HG02763 (cell line): ENCODE measurements around the gene TTF2.
"Not testable (repeated sequence)": the region's sequence is repeated elsewhere in the genome, so short reads cannot be mapped to it uniquely, and the experiment has no call there.

Experiments used
- ATAC-seq: cut with Tn5 transposase; IDR thresholded peaks from one replicate; pipeline ENCODE4 v1.9.1; 2021; ENCODE audit warnings: mild to moderate bottlenecking, moderate library complexity; ENCODE audit not compliant: unreplicated experiment

Gene TTF2

DNA sequence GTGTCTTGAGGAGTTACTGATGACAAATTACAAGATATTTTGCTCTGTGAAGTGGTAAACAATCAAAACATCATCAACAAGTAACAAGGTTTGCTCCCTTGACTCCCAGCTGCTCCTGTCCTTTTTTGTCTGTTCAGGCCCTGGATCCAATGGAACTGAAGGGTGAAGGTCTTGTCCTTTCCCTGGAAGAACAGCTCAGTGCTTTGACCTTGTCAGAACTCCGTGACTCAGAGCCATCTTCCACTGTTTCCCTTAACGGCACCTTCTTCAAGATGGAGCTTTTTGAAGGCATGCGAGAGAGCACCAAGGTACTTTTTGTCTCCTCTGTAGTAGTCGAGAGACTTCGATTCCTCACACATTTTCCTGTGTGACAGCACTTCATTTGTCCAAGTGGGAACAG is 32.5 kb downstream of the TTF2 start:
- ATAC-seq: no peak

DNA sequence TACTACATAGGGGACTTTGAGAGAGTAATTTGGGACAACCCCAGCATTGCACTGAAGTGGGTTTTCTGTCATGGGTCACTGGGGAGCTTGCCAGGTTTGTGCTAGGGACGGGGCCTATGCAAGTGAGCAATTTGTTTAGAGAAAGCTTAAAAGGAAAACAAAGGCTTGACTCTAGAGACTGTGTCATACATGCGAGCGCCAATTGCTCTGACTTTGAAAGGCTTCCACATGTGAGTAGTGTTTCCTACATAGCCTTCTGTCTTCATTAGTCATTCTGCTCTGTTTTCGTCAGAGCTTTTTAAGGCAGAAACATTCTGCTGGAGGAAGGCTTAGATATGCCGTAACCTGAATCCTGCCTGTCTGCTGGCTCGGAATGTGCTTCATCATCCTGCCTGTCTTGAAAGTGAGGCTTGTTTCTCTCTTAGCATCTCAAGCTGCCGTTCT is 33.0 kb downstream of the TTF2 start:
- ATAC-seq: no peak

DNA sequence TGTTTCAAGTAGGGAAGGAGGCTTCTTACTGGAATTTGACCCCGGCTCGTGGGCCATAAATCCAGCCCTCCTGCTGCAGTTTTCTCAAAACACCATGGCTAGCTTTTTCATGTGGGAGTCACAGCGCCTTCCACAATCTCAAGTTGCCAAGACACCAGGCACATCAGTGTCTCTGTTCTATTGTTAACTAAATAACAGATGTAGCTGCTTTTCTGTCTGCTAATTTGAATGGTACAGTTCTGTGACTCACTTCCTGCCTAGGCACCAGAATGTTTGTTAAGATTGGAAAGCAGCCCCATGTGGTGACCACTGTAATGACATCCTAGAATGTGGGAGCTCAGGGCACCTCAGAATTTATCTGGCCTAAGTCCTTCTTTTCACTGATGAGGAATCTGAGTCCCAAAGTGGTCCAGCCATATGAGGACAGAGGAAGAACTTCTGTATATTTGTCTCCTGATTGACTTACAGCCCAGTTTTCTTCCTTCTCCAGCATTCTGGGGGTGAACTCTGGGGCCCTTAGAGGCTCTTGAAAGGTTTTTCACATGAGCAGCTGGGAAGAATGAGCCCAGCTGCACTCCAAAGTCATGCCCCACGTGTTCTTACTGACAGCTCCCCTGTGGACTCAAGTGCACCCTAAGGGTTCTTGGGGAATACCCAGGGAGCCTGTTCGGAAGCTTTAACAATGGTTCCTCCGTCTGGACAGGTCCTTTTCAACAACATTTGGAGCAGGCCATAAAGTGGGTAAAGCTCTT is 33.9 kb downstream of the TTF2 start:
- peak; percentile 48 for ATAC-seq

DNA sequence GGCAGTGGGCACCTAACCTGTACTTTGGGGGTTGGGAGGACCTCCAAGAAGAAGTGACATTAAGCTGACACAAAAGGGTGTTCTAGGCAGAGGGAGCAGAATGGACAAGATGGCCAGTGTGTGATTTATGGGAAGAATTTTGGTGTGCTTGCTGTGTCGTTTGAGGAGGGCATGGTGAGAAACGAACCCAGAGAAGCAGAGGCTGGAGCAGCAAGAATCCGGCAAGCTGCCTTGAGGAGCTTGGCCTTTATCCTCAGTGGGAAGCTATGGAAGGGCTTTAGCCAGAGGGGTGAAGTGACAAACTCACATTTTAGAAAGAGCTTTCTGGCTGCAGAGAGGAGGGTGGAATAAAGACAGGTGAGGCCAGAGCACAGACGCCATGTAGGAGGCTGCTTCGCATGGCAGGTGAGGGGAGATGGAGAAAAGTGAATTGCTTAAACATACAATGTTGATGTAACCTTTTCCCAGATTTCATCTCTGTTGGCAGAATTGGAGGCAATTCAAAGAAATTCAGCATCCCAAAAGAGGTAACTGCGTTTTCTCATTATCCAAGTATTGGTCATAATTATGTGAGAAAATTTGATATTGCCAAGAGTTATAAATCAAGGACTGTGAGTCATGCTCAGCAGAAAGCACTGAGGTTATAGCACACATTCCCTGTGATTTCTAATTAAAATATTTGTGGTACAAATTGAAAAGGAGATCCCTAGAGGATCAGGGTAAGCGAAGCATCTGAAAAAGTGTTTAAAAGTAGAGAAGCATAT is 34.9 kb downstream of the TTF2 start:
- ATAC-seq: no peak

DNA sequence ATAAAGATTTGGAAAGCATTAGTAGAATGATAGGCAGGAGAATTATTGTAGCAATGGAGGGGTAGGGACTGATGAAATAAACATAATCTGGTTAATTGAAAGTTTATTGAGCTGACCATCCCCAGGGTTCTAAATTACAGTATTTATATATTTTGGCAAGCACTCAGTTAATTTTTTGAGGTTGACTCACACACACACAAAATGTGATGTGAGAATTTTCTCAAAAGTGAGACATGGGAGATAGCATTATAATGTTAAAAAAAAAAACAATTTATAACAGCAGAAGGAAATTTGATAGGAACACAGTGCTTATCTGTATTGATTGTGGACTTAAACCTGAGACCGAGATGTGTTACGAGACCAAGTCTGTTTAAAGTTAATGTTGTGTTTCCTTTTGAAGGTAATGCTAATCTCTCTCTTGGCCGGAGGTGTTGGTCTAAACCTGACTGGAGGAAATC is 36.9 kb downstream of the TTF2 start:
- no peak for ATAC-seq

DNA sequence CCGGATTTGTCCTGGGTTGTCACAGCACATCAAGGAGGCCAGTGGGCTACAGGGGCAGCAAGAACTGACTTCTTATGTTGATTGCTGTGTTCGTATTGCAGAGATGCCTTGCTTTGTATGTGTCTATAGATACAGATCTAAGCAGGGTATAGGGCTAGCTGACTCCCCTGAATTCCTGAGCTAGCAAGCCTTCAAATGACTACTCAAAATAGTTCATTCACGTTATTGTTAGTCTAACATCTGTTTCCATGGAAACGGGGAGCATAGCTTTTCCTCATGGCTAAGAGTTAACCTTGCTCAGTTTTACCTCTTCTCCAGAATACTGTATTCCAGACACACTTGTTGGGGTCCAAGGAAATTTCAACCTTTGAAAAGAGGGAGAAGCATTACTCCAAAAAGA is 37.3 kb downstream of the TTF2 start:
- ATAC-seq: no peak

DNA sequence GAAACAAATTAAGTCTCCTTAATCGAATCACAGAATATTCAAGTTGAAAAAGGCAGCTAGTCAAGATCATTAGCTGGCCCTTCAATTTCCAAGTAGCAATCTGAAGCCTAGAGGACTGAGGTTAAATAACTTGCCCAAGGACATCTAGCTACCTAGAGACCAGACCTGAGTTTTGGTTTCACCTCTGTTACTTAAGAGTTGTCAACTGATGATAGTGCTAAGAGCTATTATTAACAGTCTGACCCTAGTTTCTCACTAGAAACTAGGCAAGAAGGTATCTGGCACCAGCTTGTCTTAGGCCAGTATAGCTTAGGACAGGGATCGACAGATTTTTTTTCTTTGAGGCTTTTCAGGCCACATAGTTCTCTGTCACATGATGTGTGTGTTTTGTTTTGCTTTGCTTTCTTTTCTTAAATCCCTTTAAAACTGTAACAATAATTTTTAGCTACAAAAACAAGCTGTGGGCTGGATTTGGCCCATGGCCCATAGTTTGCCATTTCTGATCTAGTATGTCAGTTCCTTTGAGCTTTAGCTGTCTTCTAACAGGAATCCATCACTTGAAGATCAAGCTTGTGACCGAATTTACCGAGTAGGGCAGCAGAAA is 38.3 kb downstream of the TTF2 start:
- ATAC-seq: peak; percentile 88

DNA sequence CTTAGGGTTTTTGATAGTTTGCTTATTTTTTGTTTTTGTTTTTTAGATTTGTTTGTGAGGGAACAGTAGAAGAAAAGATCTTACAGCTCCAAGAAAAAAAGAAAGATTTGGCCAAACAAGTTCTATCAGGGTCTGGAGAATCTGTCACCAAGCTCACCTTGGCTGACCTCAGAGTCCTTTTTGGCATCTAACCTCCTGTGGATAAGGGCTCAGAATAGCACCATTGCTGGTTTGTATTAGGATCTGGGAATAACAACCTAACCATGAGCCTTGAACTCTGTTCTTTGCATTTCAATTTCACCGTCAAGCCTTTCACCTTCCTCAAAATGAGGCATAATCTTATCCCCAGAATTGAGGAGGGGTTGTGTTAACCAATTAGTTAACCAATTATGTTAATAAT is 41.2 kb downstream of the TTF2 start:
- ATAC-seq: no peak

DNA sequence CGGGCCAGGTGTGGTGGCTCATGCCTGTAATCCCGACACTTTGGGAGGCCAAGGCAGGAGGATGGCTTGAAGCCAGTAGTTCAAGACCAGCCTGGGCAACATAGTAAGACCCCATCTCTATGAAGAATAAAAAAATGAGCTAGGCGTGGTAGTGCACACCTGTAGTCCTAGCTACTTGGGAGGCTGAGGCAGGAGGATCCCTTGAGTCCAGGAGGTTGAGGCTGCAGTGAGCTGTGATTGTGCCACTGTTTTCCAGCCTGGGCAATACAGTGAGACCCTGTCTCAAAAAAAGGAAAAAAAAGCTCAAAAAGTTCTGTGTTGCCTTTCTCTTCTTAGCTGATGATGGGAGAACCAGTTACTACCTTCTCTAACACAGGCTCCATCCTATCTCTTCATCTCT is 41.7 kb downstream of the TTF2 start:
- ATAC-seq: not testable (repeated sequence)

DNA sequence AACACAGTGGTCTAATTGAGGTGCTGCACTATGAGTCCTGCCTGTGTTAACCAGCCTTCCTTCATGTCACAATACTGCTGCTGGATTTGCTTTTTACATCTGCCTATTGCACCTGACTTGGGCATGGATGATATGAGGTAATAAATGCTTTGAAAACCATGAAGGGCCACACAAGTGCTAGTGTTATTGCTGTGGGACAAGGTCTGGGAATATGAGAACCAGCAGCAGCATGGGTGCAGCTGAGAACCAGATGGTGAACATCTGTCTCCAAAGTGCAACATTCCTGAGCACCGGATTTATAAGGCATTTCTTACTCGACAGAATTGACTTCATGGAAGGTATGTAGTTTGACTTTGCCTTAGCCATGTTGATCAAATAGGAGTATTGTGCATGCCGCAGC is 44.9 kb downstream of the TTF2 start:
- no peak for ATAC-seq

DNA sequence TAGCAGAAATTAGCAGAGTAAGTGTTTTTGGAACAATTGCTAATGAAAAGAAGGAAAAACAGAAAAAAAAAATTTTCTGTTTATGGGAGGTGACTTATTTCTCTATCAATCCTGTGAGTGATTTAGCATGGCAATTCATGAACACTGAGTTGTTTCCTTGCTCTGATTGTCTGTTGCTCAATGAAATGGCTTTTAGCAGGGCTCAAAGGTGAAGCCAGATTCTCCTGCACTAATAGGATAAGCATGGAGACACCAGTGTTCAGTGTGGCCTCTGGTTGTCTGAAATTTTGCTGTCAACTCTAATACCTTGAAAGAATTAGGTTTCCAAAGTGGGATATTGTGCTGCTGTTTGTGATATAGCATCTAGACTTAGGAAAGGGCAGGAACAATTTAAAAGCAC is 45.6 kb downstream of the TTF2 start:
- no peak for ATAC-seq

DNA sequence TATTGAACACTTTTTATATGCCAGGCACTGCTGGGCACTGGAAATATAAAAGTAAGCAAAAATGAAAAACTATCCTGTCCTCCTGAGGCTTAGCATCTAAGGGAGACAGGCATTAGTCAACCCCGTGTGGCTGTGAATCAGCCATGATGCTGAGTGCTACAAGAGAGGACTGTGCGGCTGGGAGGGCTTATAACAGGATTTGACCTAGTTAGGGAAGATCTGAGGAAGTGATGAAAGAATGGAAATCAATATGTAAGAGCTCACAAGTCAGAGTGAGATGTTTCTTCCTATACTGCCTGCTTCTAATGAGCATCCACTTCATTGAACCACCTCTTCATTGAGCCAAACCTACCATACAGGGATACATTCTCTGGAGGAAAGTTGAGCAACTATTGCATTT is 46.4 kb downstream of the TTF2 start:
- ATAC-seq: no peak

DNA sequence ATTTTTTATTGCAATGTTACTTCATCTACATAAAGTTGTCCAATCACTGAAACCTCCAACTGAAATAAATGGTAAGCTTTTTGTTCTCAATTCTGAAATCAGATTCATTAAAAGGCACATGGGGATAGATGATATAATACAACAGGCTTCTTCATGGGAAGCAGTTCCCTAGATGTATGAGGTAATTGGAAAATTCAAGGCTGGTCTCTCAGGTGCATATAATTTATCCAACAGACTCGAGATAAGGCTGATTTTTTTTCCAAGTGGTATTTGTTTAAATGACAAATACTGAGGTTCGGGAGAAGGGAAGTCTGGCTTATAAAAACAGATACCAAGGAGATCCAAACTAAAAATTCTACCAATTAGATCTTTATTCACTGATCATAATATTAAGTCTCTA is 47.2 kb downstream of the TTF2 start:
- no peak for ATAC-seq

DNA sequence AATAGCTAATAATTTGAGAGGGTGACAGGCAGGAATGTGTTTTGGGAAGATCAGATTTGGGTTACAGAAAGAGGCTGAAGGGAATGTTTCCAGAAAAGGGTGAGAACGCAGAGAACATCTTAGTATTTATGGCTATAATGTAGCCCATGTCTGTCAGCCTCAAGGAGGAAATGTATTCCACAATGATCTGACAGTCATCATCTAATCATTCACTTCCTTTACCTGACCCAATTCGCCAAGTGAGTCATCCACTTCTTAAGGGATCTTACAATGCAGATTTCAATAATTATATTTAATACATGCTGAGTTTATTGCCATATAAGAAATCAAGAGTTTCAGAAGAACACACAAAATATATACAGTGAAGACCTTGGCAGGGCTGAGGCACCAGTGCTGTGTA is 50.6 kb downstream of the TTF2 start:
- no peak for ATAC-seq

DNA sequence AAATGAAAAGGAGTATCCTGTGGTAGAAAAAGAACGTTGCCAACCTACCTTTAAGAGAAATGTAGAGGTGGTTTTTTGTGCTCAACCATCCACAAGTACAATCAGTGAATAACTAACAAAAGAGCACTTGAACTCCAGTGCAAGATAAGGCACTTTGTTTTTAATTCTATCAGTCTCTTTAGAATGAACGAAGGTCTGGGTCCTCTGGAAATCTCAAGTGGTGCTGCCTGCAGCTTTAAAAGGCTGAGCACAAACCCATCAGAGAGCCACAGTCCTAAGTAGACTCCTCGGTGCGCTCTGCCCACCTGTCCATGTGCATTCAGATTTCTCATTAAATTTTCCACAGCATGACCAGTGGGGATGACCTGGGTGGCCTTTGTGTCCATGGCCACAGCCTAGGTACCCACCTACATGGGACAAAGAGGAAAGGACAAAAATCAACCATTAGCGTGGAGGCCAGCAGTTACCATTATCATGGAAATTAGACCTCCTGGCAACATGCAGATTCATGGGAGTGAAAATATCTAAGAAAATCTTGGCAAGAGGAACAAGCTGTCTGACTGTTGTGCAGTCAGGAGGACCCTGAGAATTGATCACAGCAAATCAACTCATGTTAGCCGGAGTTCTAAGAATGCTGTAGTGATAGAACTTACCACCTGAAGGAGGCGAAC is 52.1 kb downstream of the TTF2 start:
- no peak for ATAC-seq

DNA sequence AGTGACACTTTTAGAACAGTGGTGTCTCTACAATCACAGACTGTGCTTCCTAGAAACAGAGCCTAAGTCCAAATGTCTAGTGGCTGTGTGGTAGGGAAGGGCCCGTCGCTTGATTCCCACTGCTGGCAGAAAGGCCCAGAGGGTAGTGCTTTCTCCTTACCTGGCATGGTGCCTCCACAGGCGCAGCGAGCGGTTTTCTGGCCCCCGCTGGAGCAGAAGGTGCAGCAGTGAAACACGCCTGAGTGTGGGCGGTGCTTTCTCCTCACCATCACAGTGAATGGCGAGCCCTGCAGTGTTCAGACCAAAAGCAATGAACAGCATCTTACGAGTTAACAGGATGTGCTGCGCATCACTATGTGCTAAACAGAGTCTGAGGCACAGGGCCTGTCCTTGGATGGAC is 53.1 kb downstream of the TTF2 start:
- no peak for ATAC-seq

DNA sequence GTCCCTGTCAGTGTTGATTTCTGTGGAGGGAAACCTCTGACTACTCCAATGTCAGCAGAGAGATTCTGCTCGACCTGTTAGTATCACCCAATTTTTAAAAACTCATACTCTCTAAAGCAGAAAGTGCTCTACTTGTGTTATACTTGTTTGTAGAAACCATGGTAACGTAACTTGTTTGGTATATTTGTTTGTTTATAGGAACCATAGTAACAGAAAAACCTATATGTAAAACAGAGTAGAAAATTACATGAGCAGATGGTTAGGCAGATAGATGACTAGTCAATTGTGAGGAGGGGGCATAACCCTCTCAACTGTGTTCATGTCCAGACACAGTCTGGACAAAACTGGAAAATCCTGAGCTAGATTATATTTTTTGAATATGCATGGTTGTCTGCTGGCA is 54.8 kb downstream of the TTF2 start:
- no peak for ATAC-seq

DNA sequence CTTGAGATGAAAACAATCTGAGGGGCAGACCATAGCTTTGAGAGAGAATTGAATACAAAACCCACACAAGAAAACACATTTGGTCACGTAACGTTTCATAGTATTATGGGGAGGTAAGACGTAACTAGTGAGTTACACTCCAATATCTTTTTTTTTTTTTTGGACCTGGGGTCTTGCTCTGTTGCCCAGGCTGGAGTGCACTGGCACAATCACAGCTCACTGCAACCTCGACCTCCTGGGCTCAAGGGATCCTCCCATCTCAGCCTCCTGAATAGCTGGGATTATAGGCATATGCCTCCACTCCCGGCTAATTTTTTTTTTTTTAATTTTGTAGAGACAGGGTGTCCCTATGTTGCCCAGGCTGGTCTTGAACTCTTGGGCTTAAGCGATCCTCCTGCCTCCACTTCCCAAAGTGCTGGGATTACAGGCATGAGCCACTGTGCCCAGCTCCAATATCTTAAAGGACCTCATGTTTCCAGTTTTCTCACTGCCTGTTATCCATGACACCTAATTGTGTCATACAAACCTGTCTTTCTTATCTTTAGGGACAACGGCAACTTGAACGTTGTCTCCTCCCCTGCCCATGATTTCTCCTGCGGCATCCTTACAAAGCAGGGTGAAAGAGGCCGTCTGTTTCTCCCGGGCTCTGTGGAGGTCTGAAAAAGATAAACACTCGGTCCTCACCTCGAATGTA is 56.1 kb downstream of the TTF2 start:
- no peak for ATAC-seq

DNA sequence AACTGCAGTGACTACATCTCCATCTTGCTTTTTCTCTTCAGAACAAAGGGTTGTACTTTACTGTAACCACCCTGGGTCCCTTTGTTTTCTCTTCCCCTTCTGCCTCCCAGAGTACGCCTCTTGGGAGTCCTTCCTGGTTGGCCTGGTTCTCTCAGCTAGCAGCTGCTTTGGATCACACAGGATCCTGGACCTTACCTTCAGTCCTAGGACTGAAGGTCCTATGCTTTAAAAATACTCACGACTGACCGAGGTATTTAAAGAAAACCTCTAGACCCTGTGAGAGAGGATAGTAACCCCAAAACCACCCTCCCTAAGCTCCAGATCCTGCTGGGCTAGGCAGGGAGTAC is 56.6 kb downstream of the TTF2 start:
- ATAC-seq: no peak

DNA sequence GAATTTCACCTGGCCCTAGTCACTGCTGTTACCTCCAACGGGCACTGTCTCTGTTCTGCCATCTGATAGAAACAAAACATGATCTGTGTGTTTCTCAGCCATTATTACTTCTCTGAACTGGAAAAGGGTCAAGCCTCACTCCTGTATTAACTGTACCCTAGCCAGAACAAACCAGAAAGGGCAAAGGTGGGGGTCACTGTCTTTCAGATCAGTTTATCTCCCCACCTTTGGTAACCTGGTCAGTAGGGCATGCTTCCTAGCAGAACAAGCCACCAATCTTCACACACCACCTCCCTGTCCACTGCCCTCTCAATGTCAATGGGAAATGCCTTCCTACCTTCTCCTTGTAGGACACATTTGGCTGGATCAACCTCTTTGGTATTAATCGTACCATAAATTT is 57.6 kb downstream of the TTF2 start:
- ATAC-seq: no peak

DNA sequence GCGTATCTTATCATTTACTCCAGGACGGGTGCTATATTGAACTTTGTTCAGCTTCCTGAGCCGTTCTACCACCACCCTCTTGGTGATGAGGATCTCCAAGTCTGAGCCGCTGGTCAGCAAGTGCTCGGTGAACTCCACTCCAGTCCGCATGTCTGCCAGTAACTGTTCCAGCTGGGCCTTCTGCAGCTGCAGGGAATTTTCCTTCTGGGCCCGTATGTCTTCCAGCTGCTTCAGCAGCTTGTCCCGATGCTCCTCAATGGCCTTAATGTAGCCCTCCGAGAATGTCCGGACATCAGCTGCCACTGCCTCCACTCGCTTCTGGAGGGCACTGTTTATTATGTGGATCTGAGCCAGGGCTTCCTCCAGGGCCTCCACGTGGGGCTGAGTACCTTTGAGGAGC is 58.0 kb downstream of the TTF2 start:
- no peak for ATAC-seq
